Thyroid gland (tissue), 4 donors: ENCODE data around the gene RGSL1. TPM values are rescaled to one million over a fixed set of nuclear protein-coding genes. Genes with fewer than 3 reads are reported as not detected.

Source experiments
- DNase-seq, 2 donors: peaks; one replicate each; pipeline ENCODE4 v3.0.0-alpha.2; 2019
- H3K27ac ChIP-seq, 3 donors: fragments of 200-600 bp; sonication (generic); 1 replicate in 2 of 3; 2 replicates in 1 of 3; pipeline ENCODE4 v1.5.1; 2016 to 2019; ENCODE audit warnings: mild to moderate bottlenecking in 1 of 3, moderate library complexity in 1 of 3
- H3K27me3 ChIP-seq: fragments of 200-600 bp; sonication (generic); one replicate; pipeline ENCODE4 v1.5.1; 2019
- H3K36me3 ChIP-seq, 2 donors: fragments of 200-600 bp; sonication (generic); one replicate each; pipeline ENCODE4 v1.5.1; 2016 to 2019
- H3K4me1 ChIP-seq, 2 donors: fragments of 200-600 bp; sonication (generic); one replicate each; pipeline ENCODE4 v1.5.1; 2017 to 2019
- H3K4me3 ChIP-seq, 3 donors: fragments of 200-600 bp; sonication (generic); replicated peaks in 1 of 3; 1 replicate in 2 of 3; 2 replicates in 1 of 3; pipeline ENCODE4 v1.5.1; 2016; ENCODE audit warnings: mild to moderate bottlenecking in 1 of 3
- H3K9me3 ChIP-seq: fragments of 200-600 bp; sonication (generic); one replicate; pipeline ENCODE4 v1.5.1; 2017
- POLR2A ChIP-seq, 2 donors: fragments of 450-650 bp; IDR thresholded peaks; one replicate each; pipeline ENCODE4 v1.6.1; 2017; ENCODE audit warnings: antibody characterized with exemption in 2 of 2, mild to moderate bottlenecking in 2 of 2, moderate library complexity in 1 of 2
- WGBS, 2 donors: methylation state at CpG; one replicate each; pipeline ENCODE4 v1.1.5; 2017; 5-methylcytosine and 5-hydroxymethylcytosine counted together
- intact Hi-C: fragments of 100-400 bp; cut with DNase I; formaldehyde crosslinking; loops from one replicate; pipeline ENCODE4 v1.15.1; 2023
- total RNA-seq, 4 donors: library from RNA; depleted of rRNA; stranded (reverse); fragments of >200 nt; gene quantifications; one replicate each; pipeline ENCODE4 v1.2.3, GENCODE V29; 2016
- TF ChIP-seq, protein P1 (sequence below), 6 experiments: fragments of 200-600 bp in 3 of 6; fragments of 450-650 bp in 3 of 6; sonication (generic) in 3 of 6; IDR thresholded peaks; one replicate each; pipeline ENCODE4 v1.5.1; 2016 to 2019; ENCODE audit warnings: antibody characterized with exemption in 6 of 6, mild to moderate bottlenecking in 2 of 6, inconsistent platforms in 1 of 6, moderate library complexity in 1 of 6

Gene RGSL1
- under 1 TPM in 1 of 4 donors, not detected in 3; 0.27 TPM for total RNA-seq

DNA sequence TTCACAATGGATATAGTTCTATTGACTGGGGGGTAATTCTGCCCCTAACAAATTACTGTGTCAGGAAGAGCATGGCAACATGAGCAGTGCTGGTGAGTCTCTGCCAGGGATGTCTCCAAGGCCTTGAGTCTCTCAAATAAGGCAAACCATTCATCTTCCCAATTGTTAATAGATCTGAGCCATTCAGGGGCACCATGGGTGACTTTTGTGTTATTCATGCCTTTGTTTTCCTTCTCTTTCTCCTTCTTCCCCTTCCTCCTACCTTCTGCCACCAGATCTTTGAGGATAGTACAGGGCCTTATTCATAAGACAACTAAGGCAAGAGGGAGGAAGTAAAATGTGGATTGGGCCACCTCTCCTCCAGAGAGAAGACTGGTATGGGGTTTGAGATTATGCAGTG is at the start of gene RGSL1:
TSS of gene RGSL1 (plus strand) at position 60 of the 400 bp plus-strand sequence. CDS start at position 80, 20 bp downstream.
- no peak within 1 kb of the TSS for H3K4me3 ChIP-seq
- H3K27me3 ChIP-seq, result no peaks in the 10 kb centered on the region
- no peaks in the 10 kb centered on the region for H3K36me3 ChIP-seq
- intact Hi-C loops, result loop anchor here (10.0 kb wide), 1 partner anchor 115 kb away; no protein-coding TSS in a partner anchor
- no peak for DNase-seq
- H3K4me1 ChIP-seq, result no peaks in the 10 kb centered on the region
- TF ChIP-seq, protein P1, sequence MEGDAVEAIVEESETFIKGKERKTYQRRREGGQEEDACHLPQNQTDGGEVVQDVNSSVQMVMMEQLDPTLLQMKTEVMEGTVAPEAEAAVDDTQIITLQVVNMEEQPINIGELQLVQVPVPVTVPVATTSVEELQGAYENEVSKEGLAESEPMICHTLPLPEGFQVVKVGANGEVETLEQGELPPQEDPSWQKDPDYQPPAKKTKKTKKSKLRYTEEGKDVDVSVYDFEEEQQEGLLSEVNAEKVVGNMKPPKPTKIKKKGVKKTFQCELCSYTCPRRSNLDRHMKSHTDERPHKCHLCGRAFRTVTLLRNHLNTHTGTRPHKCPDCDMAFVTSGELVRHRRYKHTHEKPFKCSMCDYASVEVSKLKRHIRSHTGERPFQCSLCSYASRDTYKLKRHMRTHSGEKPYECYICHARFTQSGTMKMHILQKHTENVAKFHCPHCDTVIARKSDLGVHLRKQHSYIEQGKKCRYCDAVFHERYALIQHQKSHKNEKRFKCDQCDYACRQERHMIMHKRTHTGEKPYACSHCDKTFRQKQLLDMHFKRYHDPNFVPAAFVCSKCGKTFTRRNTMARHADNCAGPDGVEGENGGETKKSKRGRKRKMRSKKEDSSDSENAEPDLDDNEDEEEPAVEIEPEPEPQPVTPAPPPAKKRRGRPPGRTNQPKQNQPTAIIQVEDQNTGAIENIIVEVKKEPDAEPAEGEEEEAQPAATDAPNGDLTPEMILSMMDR (IDR thresholded peaks at IDR 0.05), result no peak
- TF ChIP-seq POLR2A (IDR thresholded peaks at IDR 0.05), result no peak
- no peak within 1 kb of the TSS for H3K27ac ChIP-seq
- H3K9me3 ChIP-seq, result no peaks in the 10 kb centered on the region

DNA sequence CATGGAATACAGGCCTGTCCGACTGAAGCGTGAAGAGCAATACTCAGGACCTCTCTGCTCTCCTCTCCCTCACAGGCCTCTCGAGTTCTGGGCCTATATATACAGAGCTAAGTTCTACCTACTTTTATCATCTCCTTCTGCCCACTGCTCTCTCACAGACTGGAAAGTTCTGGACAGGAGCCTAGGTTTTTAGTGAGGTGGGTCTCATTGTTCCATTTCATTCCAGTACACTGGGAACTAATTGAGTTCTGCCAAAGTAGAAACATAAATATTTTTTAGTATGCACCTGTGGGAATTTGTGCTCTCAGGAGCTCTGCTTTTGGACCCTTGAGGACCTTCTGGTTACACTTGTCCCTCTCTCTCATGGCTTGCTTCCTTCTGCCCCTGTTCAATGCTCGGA is 49.4 kb upstream of the RGSL1 start, which contains the start of gene TEDDM1:
TSS of gene TEDDM1 (minus strand) at position 101 of the 400 bp plus-strand sequence. CDS start 182 bp downstream, outside the sequence.
- H3K27ac ChIP-seq, result peak within 1 kb of the TSS in 1 of 3 donors; percentile 18
- H3K4me3 ChIP-seq, result no peak within 1 kb of the TSS
- H3K27me3 ChIP-seq, result no peaks in the 10 kb centered on the region
- DNase-seq, result peak in 1 of 2 donors; percentile 23
- TF ChIP-seq, protein P1 (IDR thresholded peaks at IDR 0.05), result no peak
- TF ChIP-seq POLR2A (IDR thresholded peaks at IDR 0.05), result no peak
- no peaks in the 10 kb centered on the region for H3K36me3 ChIP-seq
- 50 to 54% methylated on average over 4 of the region's 4 CpGs for WGBS, 2 donors
- peaks cover 17 to 21% of the 10 kb centered on the region in 2 donors for H3K4me1 ChIP-seq
- H3K9me3 ChIP-seq, result no peaks in the 10 kb centered on the region
- intact Hi-C loops, result no loop called here

DNA sequence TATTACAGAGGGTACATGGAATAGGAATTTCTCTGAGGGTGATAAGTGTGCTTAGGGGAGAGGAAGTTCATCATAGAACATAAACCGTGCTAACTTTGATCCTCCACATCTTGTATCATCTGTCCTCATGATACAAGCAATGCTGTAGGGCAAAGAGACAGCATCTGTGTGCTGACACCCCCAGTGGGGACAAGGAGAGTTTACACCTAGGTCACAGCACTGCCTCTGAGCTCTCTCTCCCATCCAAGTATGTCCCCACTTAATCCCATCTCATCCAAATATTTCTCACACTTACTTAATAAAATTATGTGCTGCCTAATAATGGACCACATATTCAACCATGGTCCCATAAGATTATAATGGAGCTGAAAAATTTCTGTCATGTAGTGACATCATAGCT is 45.2 kb upstream of the RGSL1 start:
- Histone ChIP-seq H3K27me3 (no peaks in the 10 kb centered on the region), H3K27ac (no peak overlapping the region), H3K9me3 (no peaks in the 10 kb centered on the region), H3K4me1 (no peaks in the 10 kb centered on the region), H3K36me3 (no peaks in the 10 kb centered on the region), H3K4me3 (no peak overlapping the region)
- intact Hi-C loops, result no loop called here
- DNase-seq, result no peak
- WGBS, 2 donors, result 68 to 71% methylated on average over 1 of the region's 1 CpG
- TF ChIP-seq, protein P1 (IDR thresholded peaks at IDR 0.05), result no peak
- TF ChIP-seq POLR2A (IDR thresholded peaks at IDR 0.05), result no peak

DNA sequence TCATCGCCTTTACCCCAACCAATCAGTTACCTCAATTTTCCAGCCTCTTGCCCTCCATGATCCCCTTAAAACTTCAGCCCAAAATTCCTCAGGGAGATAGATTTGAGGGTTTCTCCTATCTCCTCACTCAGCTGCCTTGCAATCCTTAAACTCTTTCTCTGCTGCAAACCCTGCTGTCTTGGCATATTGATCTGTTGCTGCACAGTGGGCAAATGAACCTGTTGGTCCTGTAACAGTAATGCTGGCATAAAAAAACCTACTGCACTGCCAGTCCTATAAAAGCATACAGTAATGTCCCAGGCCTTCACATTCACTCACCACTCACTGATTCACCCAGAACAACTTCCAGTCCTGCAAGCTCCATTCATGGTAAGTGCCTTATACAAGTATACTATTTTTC is 44.4 kb upstream of the RGSL1 start:
- H3K4me3 ChIP-seq, result no peak overlapping the region
- TF ChIP-seq POLR2A (IDR thresholded peaks at IDR 0.05), result no peak
- TF ChIP-seq, protein P1 (IDR thresholded peaks at IDR 0.05), result no peak
- H3K4me1 ChIP-seq, result no peaks in the 10 kb centered on the region
- no peak overlapping the region for H3K27ac ChIP-seq
- intact Hi-C loops, result no loop called here
- no peaks in the 10 kb centered on the region for H3K9me3 ChIP-seq
- WGBS, 2 donors, result 94 to 100% methylated on average over 1 of the region's 1 CpG
- no peak for DNase-seq
- no peaks in the 10 kb centered on the region for H3K27me3 ChIP-seq
- no peaks in the 10 kb centered on the region for H3K36me3 ChIP-seq

DNA sequence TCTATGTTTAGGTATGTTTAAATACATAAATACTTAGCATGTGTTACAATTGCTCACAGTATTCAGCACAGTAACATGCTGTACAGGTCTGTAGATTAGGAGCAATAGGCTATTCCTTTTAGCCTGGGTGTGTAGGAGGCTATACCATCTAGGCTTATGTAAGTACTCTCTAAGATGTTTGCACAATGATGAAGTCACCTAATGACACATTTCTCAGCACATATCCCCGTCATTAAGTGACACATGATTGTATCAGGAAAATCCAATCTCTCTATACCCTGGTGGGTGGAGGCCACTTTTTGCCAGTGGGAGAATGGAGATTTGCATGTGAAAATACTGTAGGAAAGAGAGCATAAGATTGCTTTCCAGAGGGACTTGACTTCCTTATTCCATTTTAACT is 43.9 kb upstream of the RGSL1 start:
- Histone ChIP-seq H3K27me3 (no peaks in the 10 kb centered on the region), H3K9me3 (no peaks in the 10 kb centered on the region), H3K36me3 (no peaks in the 10 kb centered on the region), H3K4me3 (no peak overlapping the region), H3K27ac (no peak overlapping the region), H3K4me1 (no peaks in the 10 kb centered on the region)
- intact Hi-C loops, result no loop called here
- 83 to 91% methylated on average over 1 of the region's 1 CpG for WGBS, 2 donors
- no peak for TF ChIP-seq POLR2A (IDR thresholded peaks at IDR 0.05)
- TF ChIP-seq, protein P1 (IDR thresholded peaks at IDR 0.05), result no peak
- DNase-seq, result no peak
